PFSK-1 (cell line): Measurements from ENCODE around the gene SCGB1A1. TPM values are rescaled to one million over a fixed set of nuclear protein-coding genes. Genes with fewer than 3 reads are reported as not detected.

ENCODE experiments used
- FOXP2 ChIP-seq: optimal IDR thresholded peaks from 2 replicates; pipeline ENCODE3; 2011; ENCODE audit warnings: borderline replicate concordance, control low read depth, inconsistent platforms; ENCODE audit not compliant: insufficient read depth; ENCODE audit errors: extremely low read length, extremely low read depth
- POLR2AphosphoS5 ChIP-seq: IDR thresholded peaks from 2 replicates; pipeline ENCODE4 v1.6.1; 2012; ENCODE audit warnings: low read depth, mild to moderate bottlenecking, control low read depth, low read length, moderate library complexity
- SIN3A ChIP-seq: IDR thresholded peaks from 2 replicates; pipeline ENCODE4 v1.6.1; 2012; ENCODE audit warnings: mild to moderate bottlenecking, low read length, moderate library complexity, borderline replicate concordance; ENCODE audit not compliant: insufficient read depth
- TAF1 ChIP-seq: IDR thresholded peaks from 2 replicates; pipeline ENCODE4 v1.6.1; 2012; ENCODE audit warnings: low read length, control low read depth, borderline replicate concordance; ENCODE audit not compliant: insufficient read depth
- polyA plus RNA-seq: library from polyadenylated mRNA; unstranded; fragments of >200 nt; gene quantifications from one replicate; pipeline ENCODE4 v1.2.1, GENCODE V29; 2012; ENCODE audit warnings: low read depth, missing spikeins; ENCODE audit not compliant: insufficient read length
- TF ChIP-seq, protein P1 (sequence below), 2 experiments: IDR thresholded peaks; 2 replicates each; pipeline versions ENCODE4 v1.6.1 to v1.8.0; 2011 to 2012; ENCODE audit warnings: low read depth in 2 of 2, low read length in 2 of 2, control low read depth in 1 of 2, inconsistent platforms in 1 of 2, mild to moderate bottlenecking in 1 of 2, moderate library complexity in 1 of 2; ENCODE audit not compliant: insufficient read depth in 1 of 2

SCGB1A1 gene, protein sequence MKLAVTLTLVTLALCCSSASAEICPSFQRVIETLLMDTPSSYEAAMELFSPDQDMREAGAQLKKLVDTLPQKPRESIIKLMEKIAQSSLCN
- not detected for polyA plus RNA-seq

DNA sequence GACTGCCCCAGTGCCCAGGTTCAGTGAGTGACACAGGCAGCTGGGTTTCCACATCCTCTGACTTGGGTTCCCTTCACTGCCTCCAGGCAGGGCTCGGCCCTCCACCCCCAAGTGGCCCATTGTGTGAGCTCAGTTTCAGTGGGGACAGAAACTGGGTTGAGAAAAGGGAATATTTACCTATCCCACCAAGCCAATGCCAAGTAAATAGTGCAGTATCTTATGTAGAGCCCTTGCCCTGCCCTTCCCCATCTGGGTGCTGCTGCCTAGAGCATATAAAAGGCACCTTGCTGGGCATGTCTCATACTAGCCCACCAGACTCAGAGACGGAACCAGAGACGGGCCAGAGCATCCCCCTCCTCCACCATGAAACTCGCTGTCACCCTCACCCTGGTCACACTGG, at the start of gene SCGB1A1:
TSS of gene SCGB1A1 (plus strand) at position 301 of the 400 bp plus-strand sequence. CDS start at position 364, 63 bp downstream.
- TF ChIP-seq TAF1 = no peak
- TF ChIP-seq FOXP2 = no peak
- no peak for TF ChIP-seq SIN3A

DNA sequence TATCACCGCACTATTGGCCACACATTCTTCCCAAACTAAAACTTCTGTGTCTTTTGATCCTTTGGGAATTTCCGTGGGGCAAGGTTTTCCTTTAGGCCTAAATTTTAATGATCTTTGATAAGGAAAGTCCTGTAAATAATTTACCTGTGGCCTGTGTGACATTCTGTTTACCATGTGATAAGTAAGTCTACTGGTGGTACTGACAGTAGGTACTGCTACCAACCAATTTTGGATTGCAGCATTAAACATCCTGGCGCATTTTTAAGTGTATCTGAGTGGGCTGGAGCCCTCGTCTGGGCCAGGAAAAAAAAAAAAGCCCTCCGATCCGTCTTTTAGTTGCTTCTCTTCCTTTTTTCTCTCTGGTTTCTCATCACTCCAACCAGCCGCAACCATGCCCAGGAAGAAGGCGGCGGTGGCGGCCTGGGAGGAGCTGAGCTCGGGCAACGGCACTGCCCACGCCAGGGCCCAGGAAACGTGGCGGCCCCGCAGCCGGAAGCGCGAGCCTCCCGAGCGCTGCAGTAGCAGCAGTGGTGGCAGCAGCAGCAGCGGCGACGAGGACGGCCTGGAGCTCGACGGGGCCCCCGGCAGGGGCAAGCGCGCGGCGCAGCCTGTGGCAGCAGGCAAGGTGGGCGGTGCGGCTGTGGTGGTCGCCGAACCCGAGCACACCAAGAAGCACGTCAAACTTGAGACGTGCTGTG, 47.9 kb upstream of the SCGB1A1 start:
- TF ChIP-seq POLR2AphosphoS5 = no peak
- no peak for TF ChIP-seq SIN3A
- no peak for TF ChIP-seq FOXP2
- TF ChIP-seq, protein P1, sequence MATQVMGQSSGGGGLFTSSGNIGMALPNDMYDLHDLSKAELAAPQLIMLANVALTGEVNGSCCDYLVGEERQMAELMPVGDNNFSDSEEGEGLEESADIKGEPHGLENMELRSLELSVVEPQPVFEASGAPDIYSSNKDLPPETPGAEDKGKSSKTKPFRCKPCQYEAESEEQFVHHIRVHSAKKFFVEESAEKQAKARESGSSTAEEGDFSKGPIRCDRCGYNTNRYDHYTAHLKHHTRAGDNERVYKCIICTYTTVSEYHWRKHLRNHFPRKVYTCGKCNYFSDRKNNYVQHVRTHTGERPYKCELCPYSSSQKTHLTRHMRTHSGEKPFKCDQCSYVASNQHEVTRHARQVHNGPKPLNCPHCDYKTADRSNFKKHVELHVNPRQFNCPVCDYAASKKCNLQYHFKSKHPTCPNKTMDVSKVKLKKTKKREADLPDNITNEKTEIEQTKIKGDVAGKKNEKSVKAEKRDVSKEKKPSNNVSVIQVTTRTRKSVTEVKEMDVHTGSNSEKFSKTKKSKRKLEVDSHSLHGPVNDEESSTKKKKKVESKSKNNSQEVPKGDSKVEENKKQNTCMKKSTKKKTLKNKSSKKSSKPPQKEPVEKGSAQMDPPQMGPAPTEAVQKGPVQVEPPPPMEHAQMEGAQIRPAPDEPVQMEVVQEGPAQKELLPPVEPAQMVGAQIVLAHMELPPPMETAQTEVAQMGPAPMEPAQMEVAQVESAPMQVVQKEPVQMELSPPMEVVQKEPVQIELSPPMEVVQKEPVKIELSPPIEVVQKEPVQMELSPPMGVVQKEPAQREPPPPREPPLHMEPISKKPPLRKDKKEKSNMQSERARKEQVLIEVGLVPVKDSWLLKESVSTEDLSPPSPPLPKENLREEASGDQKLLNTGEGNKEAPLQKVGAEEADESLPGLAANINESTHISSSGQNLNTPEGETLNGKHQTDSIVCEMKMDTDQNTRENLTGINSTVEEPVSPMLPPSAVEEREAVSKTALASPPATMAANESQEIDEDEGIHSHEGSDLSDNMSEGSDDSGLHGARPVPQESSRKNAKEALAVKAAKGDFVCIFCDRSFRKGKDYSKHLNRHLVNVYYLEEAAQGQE (IDR thresholded peaks at IDR 0.05; ENCODE audit: insufficient read depth in 1 of 2, low read depth in 2 of 2, low read length in 2 of 2) = no peak
- no peak for TF ChIP-seq TAF1

DNA sequence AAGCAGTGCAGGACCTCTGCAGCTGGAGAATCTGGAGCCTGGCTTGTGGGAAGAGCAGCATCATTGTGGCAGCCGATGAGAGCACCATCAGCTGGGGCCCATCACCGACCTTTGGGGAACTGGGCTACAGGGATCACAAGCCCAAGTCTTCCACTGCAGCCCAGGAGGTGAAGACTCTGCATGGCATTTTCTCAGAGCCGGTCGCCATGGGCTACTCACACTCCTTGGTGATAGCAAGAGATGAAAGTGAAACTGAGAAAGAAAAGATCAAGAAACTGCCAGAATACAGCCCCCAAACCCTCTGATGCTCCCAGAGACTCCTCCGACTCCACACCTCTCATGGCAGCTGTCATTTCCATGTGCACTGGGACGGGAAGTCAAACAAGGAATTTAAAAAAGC, 46.0 kb upstream of the SCGB1A1 start:
- TF ChIP-seq FOXP2 (no peak), POLR2AphosphoS5 (no peak), TAF1 (no peak)
- TF ChIP-seq, protein P1 (IDR thresholded peaks at IDR 0.05; ENCODE audit: insufficient read depth in 1 of 2, low read depth in 2 of 2, low read length in 2 of 2) = no peak

DNA sequence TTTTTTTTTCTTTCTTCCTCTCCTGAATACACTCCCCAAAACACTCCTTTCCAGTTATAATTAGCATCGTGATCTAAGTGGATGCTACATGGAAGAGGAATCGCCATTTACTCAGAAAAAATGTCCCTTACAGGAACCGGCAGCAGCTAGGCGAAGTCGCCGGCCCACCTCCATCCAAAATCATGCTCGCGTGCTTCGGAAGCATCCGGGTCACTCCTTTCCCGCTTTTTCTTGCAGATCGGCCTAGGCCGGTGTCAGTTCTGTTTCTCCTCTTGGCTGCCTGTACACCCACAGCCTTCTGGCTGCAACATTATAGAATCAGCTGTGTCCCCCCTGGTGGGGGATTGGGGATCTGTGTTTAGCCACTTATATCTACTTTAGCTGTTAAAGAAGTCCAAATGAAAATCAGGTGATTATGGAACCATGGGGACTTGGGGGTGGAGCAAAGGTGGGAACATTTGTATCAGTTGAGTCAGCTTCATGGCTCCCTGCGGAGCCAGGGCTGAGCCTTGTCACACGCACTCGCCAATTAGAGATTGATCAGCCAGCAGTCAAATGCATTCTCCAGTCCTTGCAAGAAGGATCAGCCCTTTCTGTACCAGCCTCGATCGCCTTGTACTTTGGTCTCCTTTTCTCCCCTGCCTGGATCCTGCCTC, 45.2 kb upstream of the SCGB1A1 start:
- TF ChIP-seq, protein P1 (IDR thresholded peaks at IDR 0.05; ENCODE audit: insufficient read depth in 1 of 2, low read depth in 2 of 2, low read length in 2 of 2) = no peak
- TF ChIP-seq FOXP2 = no peak
- TF ChIP-seq POLR2AphosphoS5 = no peak
- no peak for TF ChIP-seq TAF1
- no peak for TF ChIP-seq SIN3A

DNA sequence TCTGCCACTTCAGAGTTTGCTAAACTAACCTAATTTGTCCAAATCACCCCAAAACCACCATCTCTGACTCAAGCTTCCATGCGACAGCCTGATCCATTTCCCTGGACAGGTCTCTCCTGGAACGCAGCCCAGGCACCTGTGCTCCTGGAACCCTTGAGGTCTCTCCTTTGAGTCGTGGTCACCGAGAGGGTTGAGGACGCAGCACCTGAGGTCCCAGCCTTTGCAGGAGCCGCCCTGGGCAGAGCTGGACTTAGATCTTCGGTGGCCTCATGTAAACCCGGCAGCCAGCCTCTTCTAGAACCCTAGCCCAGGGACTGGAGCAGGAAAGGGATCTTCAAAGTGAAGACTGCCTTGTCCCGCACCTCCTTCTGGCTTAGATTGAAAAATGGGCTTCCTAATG, 44.0 kb upstream of the SCGB1A1 start:
- TF ChIP-seq, protein P1 (IDR thresholded peaks at IDR 0.05; ENCODE audit: insufficient read depth in 1 of 2, low read depth in 2 of 2, low read length in 2 of 2) = no peak
- TF ChIP-seq FOXP2 (no peak), TAF1 (no peak), SIN3A (no peak)
